Stimulated activated CD4-positive, alpha-beta T cell treated with anti-CD3 and anti-CD28 coated beads, Interleukin-1b, Interleukin-23, amount 100 ng/mL, for 48 hours (primary cell): ENCODE results near the gene NFKBIZ.
"Not testable (repeated sequence)": the region's sequence is repeated elsewhere in the genome, so short reads cannot be mapped to it uniquely, and the experiment has no call there.

Source experiments
- DNase-seq: peaks from one replicate; pipeline ENCODE4 v3.0.0-alpha.2; 2020

Gene NFKBIZ

GRCh38 chr3:101879102-101879501, 29.8 kb downstream of the NFKBIZ start:
- DNase-seq: no peak

- no peak for DNase-seq
Measured at GRCh38 chr3:101879623-101880284, 30.4 kb downstream of the NFKBIZ start.

GRCh38 chr3:101884776-101885175, 35.5 kb downstream of the NFKBIZ start:
- no peak for DNase-seq

DNA sequence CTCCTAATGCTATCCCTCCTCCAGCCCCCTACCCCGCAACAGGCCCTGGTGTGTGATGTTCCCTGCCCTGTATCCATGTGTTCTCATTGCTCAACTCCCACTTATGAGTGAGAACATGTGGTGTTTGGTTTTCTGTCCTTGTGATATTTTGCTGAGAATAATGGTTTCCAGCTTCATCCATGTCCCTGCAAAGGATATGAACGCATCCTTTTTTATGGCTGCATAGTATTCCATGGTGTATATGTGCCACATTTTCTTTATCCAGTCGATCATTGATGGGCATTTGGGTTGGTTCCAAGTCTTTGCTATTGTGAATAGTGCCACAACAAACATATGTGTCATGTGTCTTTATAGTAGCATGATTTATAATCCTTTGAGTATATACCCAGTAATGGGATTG, 36.3 kb downstream of the NFKBIZ start:
- DNase-seq: not testable (repeated sequence)

DNA sequence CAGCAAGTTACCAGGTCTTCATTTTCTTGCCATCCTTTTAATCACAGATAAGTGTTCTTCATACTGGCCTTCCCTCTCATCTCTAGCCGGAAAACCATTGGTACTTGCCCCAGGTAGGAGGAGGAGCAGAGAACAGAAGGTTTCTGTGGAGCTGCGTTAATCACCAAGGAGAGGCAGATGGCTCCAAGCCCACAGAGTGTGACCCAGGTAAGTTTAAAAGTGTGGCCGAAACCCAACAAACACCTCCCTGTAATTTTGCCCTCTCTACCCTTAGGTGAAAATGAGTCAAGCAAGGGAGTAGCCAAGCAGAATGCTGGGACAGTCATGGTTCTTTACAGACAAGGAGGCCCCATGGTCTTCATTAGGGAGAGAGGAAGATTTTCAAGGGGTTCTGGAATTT, 37.3 kb downstream of the NFKBIZ start:
- DNase-seq: no peak

DNA sequence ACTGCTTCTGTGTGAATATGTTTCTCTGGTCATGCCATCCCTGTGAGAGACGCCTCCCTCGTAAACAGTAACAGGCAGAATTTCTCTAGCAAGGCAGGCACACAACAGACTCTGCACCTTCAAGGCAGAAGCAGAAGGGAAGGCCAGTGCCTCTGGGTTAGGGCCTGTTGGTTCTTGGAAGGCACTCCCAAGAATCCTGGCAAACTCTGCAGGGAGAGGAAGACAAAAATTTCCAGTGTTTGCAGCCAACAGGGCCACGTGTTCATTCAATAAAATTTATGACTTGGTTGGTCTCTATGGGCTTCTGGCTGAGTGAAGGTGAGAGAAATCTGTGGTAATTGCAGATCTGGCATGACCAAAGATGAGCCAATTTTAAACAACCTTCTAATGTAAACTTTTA, 39.3 kb downstream of the NFKBIZ start:
- DNase-seq: no peak

DNA sequence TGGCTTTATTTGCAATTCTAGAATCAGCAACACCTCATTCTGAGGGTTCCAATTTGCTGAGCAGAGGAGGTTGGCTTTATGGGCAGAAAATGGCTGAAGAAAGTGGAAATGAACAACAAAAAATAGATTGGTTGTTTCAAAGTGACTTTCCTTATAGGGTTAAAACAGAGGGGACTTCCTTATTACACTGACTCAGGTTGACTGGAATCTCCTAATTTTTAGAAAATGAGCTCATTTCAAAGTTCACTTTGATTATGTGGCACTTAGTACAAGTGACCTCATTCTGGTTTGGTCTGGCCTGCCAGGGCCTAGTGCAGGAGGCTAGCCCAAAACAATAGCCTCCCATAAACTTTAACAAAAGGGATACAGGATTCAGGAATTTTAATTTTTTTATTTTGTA, 41.4 kb downstream of the NFKBIZ start:
- peak; percentile 10 for DNase-seq

GRCh38 chr3:101892648-101893047, 43.3 kb downstream of the NFKBIZ start:
- no peak for DNase-seq

DNA sequence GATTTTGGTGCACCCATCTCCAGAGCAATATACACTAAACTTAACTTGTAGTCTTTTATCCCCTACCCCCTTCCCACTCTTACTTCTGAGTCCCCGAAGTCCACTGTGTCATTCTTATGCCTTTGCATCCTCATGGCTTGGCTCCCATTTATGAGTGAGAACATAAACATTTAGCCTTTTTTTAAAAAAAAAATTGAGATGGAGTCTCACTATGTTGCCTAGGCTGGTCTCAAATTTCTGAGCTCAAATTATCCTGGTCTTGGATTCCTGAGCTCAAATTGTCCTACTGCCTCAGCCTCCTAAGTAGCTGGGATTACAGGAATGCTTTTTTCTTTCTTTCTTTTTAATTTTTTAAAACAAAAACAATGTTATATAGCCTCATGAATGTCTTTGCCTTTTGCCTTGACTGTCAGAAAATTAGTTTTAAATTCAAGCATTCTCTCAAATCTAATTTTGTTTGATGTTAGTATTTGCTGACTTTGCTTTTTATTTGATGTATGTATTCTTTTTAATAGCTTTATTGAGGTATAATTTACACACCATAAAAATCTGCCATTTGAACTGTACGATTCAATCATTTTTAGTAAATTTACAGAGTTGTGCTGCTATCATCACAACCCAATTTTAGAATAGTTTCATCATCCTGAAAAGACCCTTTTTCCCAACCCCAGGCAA, 46.9 kb downstream of the NFKBIZ start:
- no peak for DNase-seq

GRCh38 chr3:101897013-101897412, 47.7 kb downstream of the NFKBIZ start:
- no peak for DNase-seq

DNA sequence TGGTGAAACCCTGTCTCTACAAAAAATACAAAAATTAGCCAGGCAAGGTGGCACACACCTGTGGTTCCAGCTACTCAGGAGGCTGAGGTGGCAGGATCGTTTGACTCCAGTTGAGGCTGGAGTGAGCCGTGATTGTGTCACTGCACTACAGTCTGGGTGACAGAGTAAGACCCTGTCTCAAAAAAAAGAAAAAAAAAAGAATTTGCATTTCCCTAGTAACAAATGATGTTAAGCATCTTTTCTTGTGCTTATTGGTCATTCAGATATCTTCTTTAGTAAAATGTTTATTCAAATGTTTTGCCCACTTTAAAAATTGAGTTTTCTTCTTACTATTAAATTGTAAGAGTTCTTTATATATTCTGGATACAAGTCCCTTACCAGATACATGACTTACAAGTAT, 48.7 kb downstream of the NFKBIZ start:
- DNase-seq: no peak

GRCh38 chr3:101898752-101899169, 49.4 kb downstream of the NFKBIZ start:
- DNase-seq: no peak

GRCh38 chr3:101900316-101900715, 51.0 kb downstream of the NFKBIZ start:
- DNase-seq: no peak

- DNase-seq: no peak
Measured at GRCh38 chr3:101900736-101901135, 51.4 kb downstream of the NFKBIZ start.

GRCh38 chr3:101902041-101902440, 52.7 kb downstream of the NFKBIZ start:
- peak; percentile 22 for DNase-seq

DNA sequence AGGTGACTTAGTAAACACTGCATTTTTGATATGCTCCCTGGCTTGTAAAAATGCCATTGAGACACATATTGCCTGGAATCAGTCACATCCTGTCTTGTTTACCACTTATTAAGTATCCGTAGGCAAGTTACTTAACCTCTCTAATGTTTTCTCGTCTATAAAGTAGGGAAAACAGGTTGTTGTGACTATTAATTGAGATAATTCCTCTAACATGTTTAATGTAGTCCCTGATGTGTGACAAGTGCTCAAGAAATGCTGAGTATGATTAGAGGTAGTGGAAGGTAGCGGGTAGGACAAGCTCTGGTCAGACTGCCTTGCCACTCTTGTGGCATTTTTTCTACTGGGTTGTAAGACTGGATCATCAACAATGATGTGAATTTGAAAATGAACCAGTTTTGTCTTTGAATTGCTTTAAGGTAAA, 54.1 kb downstream of the NFKBIZ start:
- no peak for DNase-seq

- DNase-seq: not testable (repeated sequence)
Measured at GRCh38 chr3:101905573-101905972, 56.3 kb downstream of the NFKBIZ start.
